Right kidney (tissue), 1 donor: Measurements from ENCODE around the gene NHLH1.
A peak's percentile ranks its signal among the peaks of the same experiment; 100 is the strongest.
"Not testable (repeated sequence)": the region's sequence is repeated elsewhere in the genome, so short reads cannot be mapped to it uniquely, and the experiment has no call there.

Experiments
- DNase-seq: peaks from one replicate; pipeline ENCODE4 v3.0.0-alpha.2; 2016

NHLH1 gene

DNA sequence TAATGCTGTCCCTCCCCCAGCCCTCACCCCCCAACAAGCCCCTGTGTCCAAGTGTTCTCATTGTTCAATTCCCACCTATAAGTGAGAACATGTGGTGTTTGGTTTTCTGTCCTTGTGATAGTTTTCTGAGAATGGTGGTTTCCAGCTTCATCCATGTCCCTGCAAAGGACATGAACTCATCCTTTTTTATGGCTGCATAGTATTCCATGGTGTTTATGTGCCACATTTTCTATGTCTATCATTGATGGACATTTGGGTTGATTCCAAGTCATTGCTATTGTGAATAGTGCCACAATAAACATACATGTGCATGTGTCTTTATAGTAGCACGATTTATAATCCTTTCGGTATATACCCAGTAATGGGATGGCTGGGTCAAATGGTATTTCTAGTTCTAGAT is 17.9 kb downstream of the NHLH1 start:
- not testable (repeated sequence) for DNase-seq

DNA sequence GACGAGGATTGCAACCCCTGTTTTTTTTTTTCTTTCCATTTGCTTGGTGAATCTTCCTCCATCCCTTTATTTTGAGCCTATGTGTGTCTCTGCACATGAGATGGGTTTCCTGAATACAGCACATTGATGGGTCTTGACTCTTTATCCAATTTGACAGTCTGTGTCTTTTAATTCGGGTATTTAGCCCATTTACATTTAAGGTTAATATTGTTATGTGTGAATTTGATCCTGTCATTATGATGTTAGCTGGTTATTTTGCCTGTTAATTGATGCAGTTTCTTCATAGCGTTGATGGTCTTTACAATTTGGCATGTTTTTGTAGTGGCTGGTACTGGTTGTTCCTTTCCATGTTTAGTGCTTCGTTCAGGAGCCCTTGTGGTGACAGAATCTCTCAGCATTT is 21.5 kb downstream of the NHLH1 start:
- DNase-seq = not testable (repeated sequence)

DNA sequence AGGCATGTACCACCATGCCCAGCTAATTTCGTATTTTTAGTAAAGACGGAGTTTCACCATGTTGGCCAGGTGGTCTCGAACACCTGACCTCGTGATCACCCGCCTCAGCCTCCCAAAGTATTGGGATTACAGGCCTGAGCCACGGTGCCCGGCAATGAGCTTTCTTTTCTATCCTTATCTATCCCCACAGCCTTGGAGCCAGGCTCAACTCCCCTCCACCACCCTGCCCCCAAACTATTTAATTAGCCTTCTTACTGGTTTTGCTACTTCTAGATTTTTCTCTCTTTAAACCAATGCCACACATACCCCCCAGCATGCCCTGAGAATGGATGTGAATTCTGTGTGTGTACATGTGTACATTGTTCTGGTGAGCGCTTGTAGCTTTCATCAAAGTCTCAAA is 27.8 kb downstream of the NHLH1 start:
- DNase-seq = no peak

DNA sequence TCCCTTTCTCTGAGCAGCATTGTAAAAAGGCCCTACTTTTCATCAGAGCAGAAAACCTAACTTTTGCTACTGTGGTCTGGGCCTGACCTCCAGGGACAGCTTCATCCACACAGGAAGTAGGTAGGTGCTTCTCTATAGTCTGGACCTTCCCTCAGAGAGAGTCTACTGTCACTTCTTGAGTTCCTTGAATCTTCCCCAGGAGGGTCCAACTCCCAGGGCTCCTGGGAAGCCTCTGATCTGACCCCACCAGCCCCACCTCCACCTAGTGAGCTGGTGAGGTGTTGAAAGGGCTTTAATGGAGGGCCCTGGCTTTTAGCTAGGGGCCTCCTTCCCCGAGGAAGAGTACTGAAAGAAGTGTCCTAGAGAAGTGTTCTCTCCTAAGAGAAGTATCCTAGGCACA is 30.8 kb downstream of the NHLH1 start:
- no peak for DNase-seq

DNA sequence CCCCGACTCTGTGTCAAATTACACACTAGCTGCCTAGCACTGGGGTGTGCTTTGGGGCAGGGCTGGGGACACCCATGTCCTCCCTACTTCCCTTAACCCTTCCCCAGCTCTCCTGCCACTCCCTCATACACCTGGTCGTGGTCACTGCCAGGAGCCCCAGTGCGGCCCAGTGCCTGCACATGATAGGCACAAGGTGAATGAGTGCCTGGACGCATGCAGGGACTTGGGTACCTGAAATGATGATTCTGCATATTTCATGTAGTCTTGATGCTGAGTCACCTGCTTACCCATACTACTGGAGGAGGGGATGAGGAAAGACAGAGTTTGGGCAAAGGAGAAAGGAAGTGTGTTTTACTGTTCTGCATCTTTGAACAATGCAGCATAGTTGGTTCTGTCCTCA is 32.0 kb downstream of the NHLH1 start:
- DNase-seq = no peak

DNA sequence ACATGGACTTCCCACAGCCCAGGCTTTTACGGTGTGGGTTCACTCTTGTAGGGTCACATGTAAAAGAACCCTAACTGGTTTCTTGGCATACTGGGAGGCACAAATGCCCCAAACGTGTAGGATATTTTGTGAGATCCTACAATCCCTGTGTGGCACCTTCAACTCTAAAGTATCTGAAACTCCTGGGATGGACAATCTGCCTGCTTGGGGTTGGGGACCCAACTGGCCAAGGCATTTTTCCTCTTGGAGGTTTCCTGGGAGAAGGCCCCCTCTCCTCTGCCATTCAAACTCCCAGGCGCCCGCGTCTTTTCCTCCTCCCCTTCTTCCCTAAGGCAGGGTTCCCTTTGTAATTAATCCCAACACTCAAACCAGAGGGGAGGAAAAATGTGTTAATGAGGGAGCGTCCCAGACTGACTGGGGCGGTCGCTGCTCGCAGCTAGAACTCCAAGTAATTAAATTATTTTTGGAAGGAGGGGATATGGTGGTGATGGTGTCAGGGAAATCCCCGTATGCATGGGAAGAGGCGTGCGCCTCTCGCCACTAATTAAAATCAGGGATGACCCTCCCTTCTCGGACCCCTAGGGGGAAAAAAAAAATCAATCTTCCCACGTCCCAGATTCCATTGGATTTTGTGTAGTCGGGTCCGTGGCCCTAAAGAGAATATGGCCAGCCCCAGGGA is 32.8 kb downstream of the NHLH1 start:
- DNase-seq = no peak

DNA sequence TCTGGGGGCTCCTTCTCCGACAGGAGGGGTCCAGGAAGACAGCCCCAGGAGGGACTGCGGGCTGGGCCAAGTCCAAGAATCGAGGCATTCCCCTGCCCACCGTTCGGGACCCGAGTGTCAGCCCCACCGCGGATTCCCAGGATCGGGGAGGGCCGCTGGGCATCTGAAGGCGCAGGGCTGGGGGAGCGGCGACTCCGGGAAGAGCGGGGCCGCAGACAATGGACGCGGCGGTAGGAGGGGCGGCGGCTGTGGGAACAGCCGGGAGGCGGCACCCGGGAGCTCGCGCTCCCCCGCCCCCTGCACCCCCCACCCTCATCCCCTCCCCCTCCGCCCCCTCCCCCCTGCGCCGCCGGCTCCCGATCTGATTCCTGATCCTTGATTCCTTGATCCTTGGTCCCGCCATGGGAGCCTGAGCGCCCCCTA is 33.4 kb downstream of the NHLH1 start, which contains the start of gene VANGL2:
VANGL2 (plus strand) TSS at position 342 of the 423 bp plus-strand sequence. CDS start 15,274 bp downstream, outside the sequence.
- peak; percentile 88 for DNase-seq

DNA sequence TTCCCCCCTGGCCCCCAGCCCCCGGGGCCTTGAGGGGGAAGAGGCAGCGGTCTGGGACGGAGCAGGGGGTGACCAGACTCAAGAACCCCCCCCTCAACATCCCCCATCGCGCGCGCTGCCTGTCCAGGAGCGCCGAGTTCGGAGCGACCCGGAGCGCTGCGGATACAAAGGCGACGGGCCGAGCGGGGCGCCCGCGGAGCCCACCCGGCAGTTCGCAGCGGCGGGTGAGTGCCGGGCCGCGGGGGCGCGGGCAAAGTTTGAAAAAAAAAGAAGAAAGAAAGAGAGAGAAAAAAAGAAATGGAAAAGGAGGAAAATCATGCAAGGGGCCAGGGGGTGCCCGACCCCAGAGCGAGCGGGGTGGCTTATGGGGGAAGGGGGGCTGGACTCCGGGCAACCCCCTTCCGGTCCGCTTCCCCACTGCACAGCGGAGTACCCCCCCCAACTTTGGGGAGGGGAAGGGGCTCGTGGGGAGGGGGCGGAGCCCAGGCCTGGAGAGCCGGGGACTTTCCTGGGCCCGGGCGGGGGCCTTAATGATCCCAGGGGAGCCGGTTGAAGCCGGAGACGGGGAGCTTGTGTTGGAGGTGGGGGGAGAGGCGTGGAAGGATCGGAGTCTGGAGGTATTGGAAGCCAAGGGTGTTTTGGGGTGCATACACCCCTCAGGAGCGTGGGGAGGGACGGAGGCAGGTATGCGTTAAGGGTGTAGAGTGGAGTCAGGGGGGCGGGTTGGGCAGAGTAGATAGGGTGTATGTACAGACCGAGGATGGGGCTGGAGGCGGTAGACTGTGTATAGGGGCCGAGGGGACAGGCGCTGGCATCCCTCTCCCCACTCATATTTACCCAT is 34.0 kb downstream of the NHLH1 start:
- peak; percentile 78 for DNase-seq

DNA sequence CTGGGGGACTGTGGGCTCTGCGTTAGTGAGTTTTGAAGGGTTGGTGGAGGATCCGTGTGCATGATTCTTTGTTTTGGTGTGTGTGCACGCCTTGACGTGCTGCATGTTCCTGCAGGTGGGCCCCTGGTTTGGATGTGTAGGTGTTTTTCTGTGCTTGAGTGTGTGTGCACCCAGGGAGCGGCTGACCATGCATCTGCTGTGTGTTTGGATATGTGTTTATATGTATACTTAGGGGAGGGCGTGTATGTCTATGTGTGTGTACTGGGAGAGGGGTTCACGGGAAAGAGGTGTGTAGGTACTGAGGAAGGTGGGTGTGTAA is 34.6 kb downstream of the NHLH1 start:
- DNase-seq = no peak

DNA sequence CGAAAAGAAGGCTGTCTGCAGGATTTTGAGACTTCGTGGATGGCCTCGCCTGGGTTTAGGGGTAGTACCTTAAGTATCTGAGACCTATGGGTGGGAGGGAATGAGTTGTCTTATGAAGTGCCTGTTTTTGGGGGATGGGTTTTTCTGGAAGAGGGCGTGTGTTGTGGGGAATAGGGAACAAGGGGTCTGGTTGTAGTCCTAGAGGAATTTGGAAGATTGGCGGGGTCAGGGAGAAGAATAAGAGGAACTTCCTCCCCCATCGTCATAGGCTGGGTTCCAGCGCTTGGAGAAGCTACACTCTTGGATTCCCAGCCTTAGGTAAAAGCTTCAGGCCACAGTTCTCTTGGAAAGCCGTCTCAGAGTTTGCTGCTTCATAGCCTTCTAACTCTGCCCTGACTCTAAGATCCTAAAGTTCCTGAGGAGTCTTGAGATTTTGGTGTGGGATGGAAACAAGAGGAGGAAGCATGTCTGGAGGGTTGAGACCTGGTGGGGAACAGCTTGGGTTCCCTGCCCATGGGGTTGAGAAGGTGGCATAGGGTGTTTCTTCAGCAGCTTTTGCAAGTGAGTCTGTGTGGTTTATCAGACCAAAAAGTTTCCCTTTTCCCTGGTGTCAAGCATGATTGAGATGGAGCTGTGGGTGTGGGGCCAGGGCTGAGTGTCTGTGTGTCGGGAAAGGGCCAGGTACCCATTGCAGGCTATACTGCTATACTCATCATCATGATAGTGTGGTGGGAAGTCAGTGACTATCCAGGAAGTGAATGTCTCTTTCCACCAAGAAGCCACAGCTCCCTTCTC is 35.3 kb downstream of the NHLH1 start:
- no peak for DNase-seq

DNA sequence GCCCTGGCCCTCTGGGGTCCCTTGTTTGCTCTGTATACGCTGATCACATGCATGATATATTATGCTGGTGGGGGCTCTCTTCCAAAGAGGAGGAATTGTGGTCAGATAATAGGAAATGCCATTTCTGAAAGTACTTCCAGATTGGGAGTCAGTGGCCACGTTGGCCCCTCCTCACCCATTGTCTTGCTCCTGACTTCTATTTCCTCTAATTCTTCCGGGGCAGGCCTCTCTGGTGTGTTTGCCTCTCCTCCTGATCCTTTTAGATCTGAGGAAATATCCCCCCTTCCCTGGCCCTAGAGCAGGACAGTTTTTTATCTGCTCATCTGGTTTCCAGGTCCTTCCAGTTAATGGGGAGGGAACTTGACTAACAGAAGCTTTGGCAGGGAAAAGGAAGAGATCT is 36.4 kb downstream of the NHLH1 start:
- DNase-seq = no peak

DNA sequence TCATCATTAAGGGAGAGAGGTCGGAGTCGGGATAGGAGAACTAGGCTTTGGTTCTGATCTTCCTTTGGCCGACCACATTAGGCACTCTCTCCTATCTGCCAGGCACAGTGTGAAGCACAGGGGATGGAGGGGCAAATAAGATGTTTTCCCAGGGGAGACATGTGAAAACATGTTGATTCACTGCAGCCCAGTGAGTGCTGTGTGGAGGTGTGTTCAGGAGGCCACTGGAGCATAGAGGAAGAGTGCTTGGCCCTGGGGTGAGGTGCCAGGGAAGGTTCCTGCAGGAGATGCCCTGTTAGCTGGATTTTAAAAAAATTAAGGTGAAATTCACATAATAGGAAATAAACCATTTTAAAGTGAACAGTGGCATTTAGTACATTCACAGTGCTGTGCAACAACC is 37.2 kb downstream of the NHLH1 start:
- DNase-seq = no peak

DNA sequence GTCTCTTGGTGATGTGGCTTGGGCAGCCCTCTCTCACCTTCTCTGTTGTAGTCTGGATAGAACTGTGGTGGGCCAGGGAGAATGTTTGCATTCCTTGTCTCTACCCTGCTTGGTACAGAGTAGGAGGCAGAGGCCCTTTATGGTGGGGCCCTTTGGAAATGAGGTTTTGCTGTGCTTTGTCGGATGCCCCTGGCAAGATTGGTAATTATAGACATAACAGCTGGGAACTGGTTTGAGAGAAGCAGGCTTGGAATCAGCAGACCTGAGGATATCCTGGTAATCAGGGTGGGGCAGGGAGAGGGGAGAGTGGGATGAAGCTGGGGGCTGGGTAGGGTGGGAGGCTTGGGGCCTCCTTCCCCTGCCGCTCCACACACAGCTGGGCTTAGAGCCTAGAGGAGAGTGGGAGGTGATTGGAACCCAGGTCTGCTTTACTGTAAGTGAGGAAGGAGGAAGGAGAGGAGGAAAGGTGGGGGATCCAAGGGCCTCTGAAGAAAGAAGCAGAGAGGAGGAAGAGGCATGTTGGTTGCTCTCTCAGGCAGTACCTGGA is 38.5 kb downstream of the NHLH1 start:
- no peak for DNase-seq

DNA sequence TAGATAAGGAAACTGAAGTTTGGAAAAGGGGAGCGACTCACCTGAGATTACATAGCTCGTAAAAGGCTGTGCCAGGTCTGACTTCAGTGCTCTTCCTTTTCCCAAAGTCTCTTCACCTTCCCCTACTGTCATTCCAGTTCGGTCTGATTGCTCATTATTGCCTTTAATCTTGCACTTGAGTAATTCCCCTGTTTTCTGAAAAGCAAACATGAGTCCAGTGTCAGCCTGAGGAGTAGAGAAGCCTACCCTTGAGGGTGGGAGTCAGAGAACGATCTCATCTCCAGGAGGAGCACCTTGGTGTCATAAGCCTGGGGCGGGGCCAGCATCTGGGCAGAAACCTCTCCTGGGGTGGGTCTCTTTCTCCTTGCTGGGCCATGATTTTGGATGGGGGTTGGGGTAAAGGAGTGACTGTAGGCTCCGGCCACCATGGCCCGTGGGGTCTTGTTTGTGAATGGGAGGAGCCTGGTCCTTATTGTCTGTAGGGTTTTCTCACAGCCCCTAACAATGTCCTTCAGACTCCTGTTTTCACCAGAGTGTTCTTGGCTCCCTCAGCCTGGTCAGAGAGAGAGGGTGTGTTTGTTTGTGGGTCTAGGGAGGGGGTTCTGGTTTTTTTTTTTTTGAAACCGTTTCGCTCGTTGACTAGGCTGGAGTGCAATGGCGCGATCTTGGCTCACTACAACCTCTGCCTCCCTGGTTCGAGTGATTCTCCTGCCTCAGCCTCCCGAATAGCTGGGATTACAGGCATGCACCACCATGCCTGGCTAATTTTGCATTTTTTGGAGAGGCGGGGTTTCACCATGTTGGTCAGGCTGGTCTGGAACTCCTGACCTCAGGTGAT is 39.5 kb downstream of the NHLH1 start:
- no peak for DNase-seq

DNA sequence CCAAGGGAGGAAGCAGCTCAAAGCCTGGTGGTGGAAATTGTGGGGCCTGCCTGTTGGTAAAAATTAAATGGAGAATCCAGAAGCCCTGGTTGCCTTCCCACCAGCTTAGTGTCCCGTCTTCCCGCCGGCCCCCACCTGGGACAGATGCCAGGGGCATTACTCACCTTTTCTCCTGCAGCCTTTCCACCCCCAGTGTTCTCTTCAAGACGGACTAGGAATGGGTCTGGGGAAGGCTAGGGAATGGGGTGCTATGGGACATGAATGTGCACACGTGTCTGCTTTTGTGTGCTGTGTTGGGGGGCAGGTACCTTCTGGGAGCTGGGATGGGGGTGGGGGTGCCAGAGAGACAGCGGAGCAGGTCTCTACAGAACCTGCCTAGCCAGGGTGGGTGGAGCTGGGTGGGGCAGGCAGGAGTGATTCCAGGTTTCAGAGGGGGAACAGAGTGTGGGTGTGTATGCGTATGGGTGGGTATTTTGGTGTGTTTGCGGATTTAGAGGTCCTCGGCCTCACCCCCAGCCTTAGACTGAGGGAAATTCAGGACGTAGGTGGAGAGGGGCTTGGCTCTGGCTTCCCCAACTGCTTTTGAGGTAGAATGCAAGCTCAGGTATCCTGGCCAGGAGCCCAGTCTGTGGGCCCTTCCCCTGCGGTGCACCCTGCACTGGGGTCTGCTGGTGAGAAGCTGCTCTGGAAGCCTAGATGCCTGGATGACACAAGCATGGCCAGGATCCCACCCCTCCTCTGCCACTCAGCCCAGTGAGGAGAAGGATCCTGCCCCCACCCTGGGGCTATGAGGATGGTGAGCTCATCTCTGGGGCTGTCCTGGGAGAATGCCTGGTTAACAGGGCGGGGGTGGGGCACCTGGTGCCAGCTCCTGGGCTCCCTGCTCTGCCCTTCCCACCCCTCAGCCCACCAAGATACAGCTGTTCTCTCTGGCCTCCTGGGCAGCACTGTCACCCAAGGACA is 41.2 kb downstream of the NHLH1 start:
- DNase-seq = no peak

DNA sequence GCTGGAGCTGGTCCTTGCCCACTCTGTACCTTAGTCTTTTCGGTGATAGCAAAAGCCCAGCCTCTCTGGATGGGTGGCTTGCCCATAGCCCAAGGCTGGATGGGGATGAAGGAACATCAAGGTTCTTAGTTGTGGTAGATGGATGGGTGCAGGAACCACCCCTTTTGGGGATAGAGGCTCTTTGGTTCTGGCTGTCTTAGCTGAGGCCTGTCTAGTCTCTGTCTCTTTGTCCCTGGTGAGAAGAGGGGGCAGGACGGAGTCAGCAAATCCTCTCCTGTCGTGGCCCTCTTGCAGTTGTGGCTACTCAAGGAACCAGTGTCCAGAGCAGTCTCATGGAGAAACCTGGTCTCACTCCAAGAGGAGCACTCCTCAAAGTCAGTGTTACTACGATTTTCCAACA is 42.0 kb downstream of the NHLH1 start:
- no peak for DNase-seq

DNA sequence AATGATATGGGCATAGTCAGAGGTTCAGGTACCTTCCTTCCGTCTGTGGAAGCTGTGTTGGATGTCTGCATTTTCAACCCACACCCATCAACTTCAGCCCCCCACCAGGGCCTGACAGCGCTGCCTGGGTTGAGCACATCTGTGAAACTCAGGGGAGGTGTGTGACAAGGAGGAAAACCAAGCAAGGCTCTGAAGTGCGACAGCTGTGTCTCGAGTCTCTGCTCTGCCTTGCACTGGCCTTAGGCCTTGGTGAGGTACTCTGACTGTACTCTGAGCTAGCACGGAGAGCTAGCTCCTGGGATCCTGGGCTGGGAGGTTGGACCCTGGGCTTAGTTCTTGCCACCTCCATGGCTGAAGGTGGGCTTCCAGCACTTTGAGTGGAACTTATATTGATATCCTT is 42.6 kb downstream of the NHLH1 start:
- DNase-seq = no peak

DNA sequence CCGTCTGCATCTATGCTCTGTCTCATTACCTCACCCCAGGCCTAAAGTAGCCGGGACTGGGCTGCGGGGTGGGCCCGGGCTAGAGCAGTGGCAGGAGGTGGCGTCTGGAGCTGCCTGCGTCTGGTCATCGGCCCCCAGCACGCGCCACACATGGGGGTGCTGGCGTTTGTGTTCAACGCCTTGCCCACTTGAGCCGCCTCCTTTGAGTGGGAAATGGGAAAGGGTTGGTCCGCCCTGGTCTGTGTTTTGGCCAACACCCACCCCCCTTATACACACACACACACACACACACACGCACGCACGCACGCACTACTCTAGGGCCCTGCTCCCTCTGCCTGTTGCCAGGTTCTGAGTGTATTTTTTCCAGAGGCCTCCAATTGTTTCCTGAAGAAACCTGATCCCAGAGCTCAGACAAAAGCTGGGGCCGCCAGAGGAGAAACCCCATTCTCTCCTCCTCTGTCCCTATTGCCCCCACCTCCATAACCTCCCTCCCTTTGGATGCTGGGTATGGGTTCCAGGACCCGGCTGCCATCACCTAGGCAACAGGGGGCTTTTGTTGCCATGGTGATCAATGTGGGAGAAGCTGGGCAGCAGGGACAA is 43.6 kb downstream of the NHLH1 start:
- DNase-seq = peak; percentile 56

DNA sequence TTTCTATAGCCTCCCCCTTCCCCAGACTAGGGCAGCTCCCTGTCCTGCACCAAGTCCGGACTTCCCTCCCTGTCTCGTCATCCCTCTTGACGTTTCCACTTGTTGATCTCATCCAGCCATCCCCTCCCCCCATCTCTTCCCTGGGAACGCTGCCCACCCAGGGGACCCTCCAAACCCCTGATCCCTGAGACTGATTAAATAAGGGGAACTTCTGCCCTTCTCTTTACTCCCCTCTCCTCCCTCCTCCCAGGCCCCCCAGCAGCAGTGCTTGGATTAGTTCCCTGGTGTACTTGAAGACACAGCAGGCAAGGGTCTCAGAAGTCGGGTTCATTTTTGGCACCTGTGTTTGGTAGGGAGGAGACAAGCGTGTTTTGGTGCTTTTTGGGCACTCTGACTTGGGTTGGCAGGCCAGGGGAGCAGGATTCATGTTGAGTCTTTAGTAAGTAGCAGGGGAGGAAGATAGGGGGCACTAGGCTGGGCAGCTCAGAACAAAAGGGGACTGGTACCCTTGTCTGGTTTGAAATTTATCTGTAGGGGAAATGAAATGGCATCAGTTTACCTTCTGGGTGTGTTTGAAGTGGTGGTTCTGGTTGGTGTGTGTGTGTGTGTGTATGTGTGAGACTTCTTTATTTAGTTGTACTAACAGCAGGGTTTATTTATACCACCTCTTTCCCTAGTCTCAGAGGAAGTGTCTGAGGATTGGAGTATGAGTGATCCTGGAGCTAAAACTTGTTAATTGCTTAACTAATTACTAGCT is 44.6 kb downstream of the NHLH1 start:
- DNase-seq = no peak

DNA sequence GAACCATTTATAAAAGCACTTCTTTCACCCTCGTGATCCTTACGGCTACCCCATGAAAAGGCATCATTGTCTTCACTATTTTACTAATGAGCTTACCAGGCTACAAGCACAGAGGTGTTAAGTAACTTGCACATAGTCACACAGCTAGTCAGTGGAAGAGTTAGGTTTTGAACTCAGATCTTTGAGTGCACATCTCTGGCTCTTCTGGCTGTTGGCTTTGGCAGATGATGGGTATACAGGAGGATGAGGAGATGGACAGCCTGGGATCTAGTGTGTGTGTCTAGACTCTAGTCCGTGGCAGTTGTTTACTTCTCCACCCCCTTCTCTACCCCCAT is 45.1 kb downstream of the NHLH1 start:
- DNase-seq = no peak
